SK-N-SH (cell line): ENCODE data around the gene FCRL2. TPM values are rescaled to one million over a fixed set of nuclear protein-coding genes. Genes with fewer than 3 reads are reported as not detected.
"Not testable (repeated sequence)": the region's sequence is repeated elsewhere in the genome, so short reads cannot be mapped to it uniquely, and the experiment has no call there.

Experiments used
- CTCF ChIA-PET: fragments of 300-600, 350-600 bp; formaldehyde crosslinking; extraction: SDS; loops from one replicate; lab custom pipeline; 2021; lab: Yijun Ruan, JAX
- POLR2A ChIA-PET: fragments of 350-600 bp; sonication (Branson Sonifier 250); formaldehyde crosslinking; extraction: SDS; loops from one replicate; lab custom pipeline; 2020; ENCODE audit warnings: antibody characterized with exemption, inconsistent platforms; lab: Yijun Ruan, JAX
- DNase-seq: peaks from one replicate; pipeline ENCODE4 v3.0.0; 2012
- H2AFZ ChIP-seq: fragments of 200-600 bp; sonication (generic); 2 replicates; pipeline ENCODE4 v1.8.1; 2016; ENCODE audit warnings: antibody characterized with exemption, mild to moderate bottlenecking, low read depth
- H3F3A ChIP-seq: fragments of 200-600 bp; sonication (generic); replicated peaks from 2 replicates; pipeline ENCODE3; 2016; ENCODE audit warnings: antibody characterized with exemption, mild to moderate bottlenecking; ENCODE audit not compliant: insufficient read depth
- H3K27ac ChIP-seq, 2 experiments: fragments of 200-500 bp in 1 of 2; fragments of 200-600 bp in 1 of 2; sonication (Bioruptor generic) in 1 of 2; sonication (generic), shearing (Covaris generic) in 1 of 2; 2 replicates each; pipeline versions ENCODE4 v1.5.1 to v1.6.1; 2014 to 2016; ENCODE audit warnings: low read depth in 2 of 2, inconsistent platforms in 1 of 2, low read length in 1 of 2, mild to moderate bottlenecking in 1 of 2, mixed read lengths in 1 of 2
- H3K27me3 ChIP-seq: fragments of 200-600 bp; sonication (generic), shearing (Covaris generic); 2 replicates; pipeline ENCODE4 v1.6.1; 2016; ENCODE audit warnings: mixed run types; ENCODE audit not compliant: insufficient read depth
- H3K36me3 ChIP-seq, 2 experiments: fragments of 200-500 bp in 1 of 2; fragments of 200-600 bp in 1 of 2; sonication (Bioruptor generic) in 1 of 2; sonication (generic) in 1 of 2; replicated peaks in 1 of 2; 2 replicates each; pipeline versions ENCODE3 to v1.5.1; 2014 to 2016; ENCODE audit warnings: low read length in 1 of 2, mild to moderate bottlenecking in 1 of 2; ENCODE audit not compliant: insufficient read depth in 2 of 2, control insufficient read depth in 1 of 2
- H3K4me1 ChIP-seq, 2 experiments: fragments of 200-500 bp in 1 of 2; fragments of 200-600 bp in 1 of 2; sonication (Bioruptor generic) in 1 of 2; sonication (generic), shearing (Covaris generic) in 1 of 2; 2 replicates each; pipeline versions ENCODE4 v1.5.1 to v1.6.1; 2014 to 2016; ENCODE audit warnings: low read depth in 1 of 2, low read length in 1 of 2, mixed run types in 1 of 2; ENCODE audit not compliant: insufficient read depth in 2 of 2, control insufficient read depth in 1 of 2
- H3K4me2 ChIP-seq: fragments of 200-600 bp; sonication (generic), shearing (Covaris generic); 2 replicates; pipeline ENCODE4 v1.6.1; 2017; ENCODE audit warnings: mixed run types
- H3K4me3 ChIP-seq, 2 experiments: fragments of 200-500 bp in 1 of 2; fragments of 200-600 bp in 1 of 2; sonication (Bioruptor generic) in 1 of 2; sonication (generic), shearing (Covaris generic) in 1 of 2; 2 replicates each; pipeline versions ENCODE4 v1.5.1 to v1.8.1; 2014 to 2016; ENCODE audit warnings: low read depth in 2 of 2, inconsistent platforms in 1 of 2, low read length in 1 of 2, mild to moderate bottlenecking in 1 of 2, mixed read lengths in 1 of 2, moderate library complexity in 1 of 2
- H3K79me2 ChIP-seq: fragments of 200-600 bp; sonication (generic); 2 replicates; pipeline ENCODE4 v1.8.1; 2017; ENCODE audit warnings: mild to moderate bottlenecking; ENCODE audit not compliant: insufficient read depth
- H3K9ac ChIP-seq: fragments of 200-600 bp; sonication (generic); 2 replicates; pipeline ENCODE4 v1.6.1; 2017; ENCODE audit warnings: mixed run types
- H3K9me2 ChIP-seq: fragments of 200-600 bp; sonication (generic); 2 replicates; pipeline ENCODE4 v1.6.1; 2017; ENCODE audit warnings: mixed run types
- H3K9me3 ChIP-seq: fragments of 200-600 bp; sonication (generic); 2 replicates; pipeline ENCODE4 v1.6.1; 2017; ENCODE audit warnings: mixed run types, mild to moderate bottlenecking, moderate library complexity
- H4K20me1 ChIP-seq: fragments of 200-600 bp; sonication (generic); 2 replicates; pipeline ENCODE4 v1.6.1; 2017; ENCODE audit warnings: mild to moderate bottlenecking, mixed run types; ENCODE audit not compliant: insufficient read depth
- ELF1 ChIP-seq: IDR thresholded peaks from 2 replicates; pipeline ENCODE4 v1.4.0; 2012
- EP300 ChIP-seq, 2 experiments: IDR thresholded peaks; 2 replicates each; pipeline versions ENCODE4 v1.4.0 to v1.6.1; 2012; ENCODE audit warnings: borderline replicate concordance in 1 of 2, low read depth in 1 of 2, low read length in 1 of 2
- EZH2phosphoT487 ChIP-seq: fragments of 200-600 bp; sonication (generic); IDR thresholded peaks from 2 replicates; pipeline ENCODE4 v1.6.1; 2017; ENCODE audit warnings: low read depth, mixed run types, mild to moderate bottlenecking, antibody characterized with exemption, moderate library complexity, borderline replicate concordance
- FOXJ3 ChIP-seq: sonication (generic); formaldehyde crosslinking; IDR thresholded peaks from 2 replicates; pipeline ENCODE4 v1.5.1; 2020; ENCODE audit warnings: mild to moderate bottlenecking, missing genetic modification reagents
- FOXM1 ChIP-seq: IDR thresholded peaks from 2 replicates; pipeline ENCODE4 v1.4.0; 2012; ENCODE audit warnings: low read depth, mild to moderate bottlenecking
- GABPA ChIP-seq: IDR thresholded peaks from 2 replicates; pipeline ENCODE4 v1.4.0; 2012; ENCODE audit warnings: low read depth, mild to moderate bottlenecking
- GATA2 ChIP-seq: sonication (generic); formaldehyde crosslinking; IDR thresholded peaks from 2 replicates; pipeline ENCODE4 v1.5.0; 2020; ENCODE audit warnings: mild to moderate bottlenecking, missing genetic modification reagents
- MAX ChIP-seq: IDR thresholded peaks from 2 replicates; pipeline ENCODE4 v1.4.0; 2012; ENCODE audit warnings: low read depth
- PBX3 ChIP-seq: IDR thresholded peaks from 2 replicates; pipeline ENCODE4; 2012
- POLR2AphosphoS5 ChIP-seq: IDR thresholded peaks from 2 replicates; pipeline ENCODE4 v1.6.1; 2012; ENCODE audit warnings: low read depth, low read length
- REST ChIP-seq: IDR thresholded peaks from 2 replicates; pipeline ENCODE4 v1.6.1; 2012; ENCODE audit warnings: mild to moderate bottlenecking, low read depth, low read length, moderate library complexity
- TAF1 ChIP-seq: IDR thresholded peaks from 2 replicates; pipeline ENCODE4 v1.6.1; 2012; ENCODE audit warnings: low read depth, mild to moderate bottlenecking, low read length, moderate library complexity, borderline replicate concordance
- USF1 ChIP-seq: IDR thresholded peaks from 2 replicates; pipeline ENCODE4 v1.4.0; 2012; ENCODE audit warnings: low read depth, borderline replicate concordance
- USF2 ChIP-seq: fragments of 150-350 bp; IDR thresholded peaks from 2 replicates; pipeline ENCODE4 v1.6.1; 2017; ENCODE audit warnings: antibody characterized with exemption, low read length, low read depth, borderline replicate concordance
- WGBS: methylation state at CpG from one replicate; pipeline ENCODE4 v1.1.6; 2017; ENCODE audit warnings: low lambda C conversion rate; 5-methylcytosine and 5-hydroxymethylcytosine counted together
- polyA plus RNA-seq, 3 experiments: library from polyadenylated mRNA; depleted of rRNA; stranded (reverse); fragments of >200 nt; gene quantifications; 2 replicates each; pipeline ENCODE4 v1.2.3, GENCODE V29; 2012

The FCRL2 gene
- polyA plus RNA-seq, 1 of the 3 experiments (the other 2 are of a cell fraction) = not detected

GRCh38 chr1:157739229-157739901 lies 37.6 kb downstream of the FCRL2 start:
- Histone ChIP-seq H3K27ac (no peak overlapping the region), H3K9me2 (no peaks in the 10 kb centered on the region)
- TF ChIP-seq REST = no peak
- no peak for TF ChIP-seq TAF1
- TF ChIP-seq USF2 = no peak
- TF ChIP-seq, all 33 proteins: peak for 0
- no peaks in the 10 kb centered on the region for H3K27me3 ChIP-seq
- H3K4me3 ChIP-seq = no peak overlapping the region
- WGBS = 0% methylated on average over 4 of the region's 5 CpGs
- H3K4me2 ChIP-seq = no peak overlapping the region
- H3K79me2 ChIP-seq = no peaks in the 10 kb centered on the region
- ChIA-PET CTCF (no interaction called here), POLR2A (no interaction called here)
- H3K36me3 ChIP-seq = no peaks in the 10 kb centered on the region
- H3K9me3 ChIP-seq = no peaks in the 10 kb centered on the region
- H2AFZ ChIP-seq = no peak overlapping the region
- H3F3A ChIP-seq = no peaks in the 10 kb centered on the region
- no peaks in the 10 kb centered on the region for H4K20me1 ChIP-seq
- no peak for DNase-seq
- no peaks in the 10 kb centered on the region for H3K4me1 ChIP-seq
- no peak overlapping the region for H3K9ac ChIP-seq

GRCh38 chr1:157735991-157736390 lies 40.9 kb downstream of the FCRL2 start:
- H4K20me1 ChIP-seq, H3K9me2 ChIP-seq, H3K9ac ChIP-seq, CTCF ChIA-PET, H3K27me3 ChIP-seq, H3F3A ChIP-seq, DNase-seq, H3K9me3 ChIP-seq, POLR2A ChIA-PET, H3K4me2 ChIP-seq, H2AFZ ChIP-seq, H3K36me3 ChIP-seq, H3K4me1 ChIP-seq, H3K27ac ChIP-seq, H3K4me3 ChIP-seq, H3K79me2 ChIP-seq: not testable (repeated sequence)
- 1% methylated on average over 5 of the region's 5 CpGs for WGBS

GRCh38 chr1:157734321-157734720 lies 42.6 kb downstream of the FCRL2 start:
- H3K79me2 ChIP-seq = no peaks in the 10 kb centered on the region
- POLR2A ChIA-PET = no interaction called here
- 0% methylated on average over 1 of the region's 1 CpG for WGBS

More at GRCh38 chr1:157734321-157734720, 42.6 kb downstream of the FCRL2 start:
- no peak overlapping the region for H2AFZ ChIP-seq
- TF ChIP-seq USF2 = no peak
- no peak for TF ChIP-seq GABPA
- no peak for TF ChIP-seq FOXJ3 (CRISPR knock-in tag)
- no peak for TF ChIP-seq GATA2 (CRISPR knock-in tag)
- TF ChIP-seq POLR2AphosphoS5 = no peak
- no peak for TF ChIP-seq USF1
- no peak for TF ChIP-seq MAX
- TF ChIP-seq FOXM1 = no peak
- TF ChIP-seq PBX3 = no peak
- TF ChIP-seq EP300 (IDR thresholded peaks at IDR 0.05; ENCODE audit: borderline replicate concordance in 1 of 2, low read depth in 1 of 2, low read length in 1 of 2) = no peak
- no peak for TF ChIP-seq ELF1
- no peak for TF ChIP-seq EZH2phosphoT487
- no peak overlapping the region for H3K4me3 ChIP-seq
- H4K20me1 ChIP-seq = no peaks in the 10 kb centered on the region
- no peaks in the 10 kb centered on the region for H3K27me3 ChIP-seq
- H3K9me3 ChIP-seq = no peaks in the 10 kb centered on the region
- no peaks in the 10 kb centered on the region for H3F3A ChIP-seq
- no peaks in the 10 kb centered on the region for H3K36me3 ChIP-seq
- H3K9me2 ChIP-seq = no peaks in the 10 kb centered on the region
- no peak overlapping the region for H3K9ac ChIP-seq
- H3K4me1 ChIP-seq = no peaks in the 10 kb centered on the region
- no peak for DNase-seq
- no peak overlapping the region for H3K27ac ChIP-seq
- H3K4me2 ChIP-seq = no peak overlapping the region
- CTCF ChIA-PET = no interaction called here
